DMS79 (cell line): ENCODE measurements around the gene FRAS1.
"Not testable (repeated sequence)": the region's sequence is repeated elsewhere in the genome, so short reads cannot be mapped to it uniquely, and the experiment has no call there.

Experiments
- DNase-seq: peaks from one replicate; lab custom pipeline; 2025; lab: John Stamatoyannopoulos, UW

Gene FRAS1

DNA sequence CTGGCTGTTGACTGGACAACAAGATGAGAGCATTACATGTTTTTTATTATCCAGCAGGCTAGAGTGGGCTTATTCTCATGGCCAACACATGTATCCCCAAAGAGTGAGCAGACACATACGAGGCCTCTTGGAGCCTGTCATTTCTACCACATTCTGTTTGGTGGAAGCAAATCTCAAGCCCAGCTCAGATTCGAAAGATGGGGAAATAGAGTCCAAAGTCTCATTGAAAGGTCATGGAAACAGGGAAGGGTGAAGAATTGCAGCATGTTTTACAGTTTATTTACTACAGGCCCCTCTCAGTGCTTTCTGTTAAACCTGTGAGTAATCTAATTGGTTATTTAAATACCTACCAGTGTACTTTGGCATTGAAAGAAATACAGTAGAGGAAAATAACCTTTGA, 108.6 kb downstream of the FRAS1 start:
- DNase-seq = no peak

DNA sequence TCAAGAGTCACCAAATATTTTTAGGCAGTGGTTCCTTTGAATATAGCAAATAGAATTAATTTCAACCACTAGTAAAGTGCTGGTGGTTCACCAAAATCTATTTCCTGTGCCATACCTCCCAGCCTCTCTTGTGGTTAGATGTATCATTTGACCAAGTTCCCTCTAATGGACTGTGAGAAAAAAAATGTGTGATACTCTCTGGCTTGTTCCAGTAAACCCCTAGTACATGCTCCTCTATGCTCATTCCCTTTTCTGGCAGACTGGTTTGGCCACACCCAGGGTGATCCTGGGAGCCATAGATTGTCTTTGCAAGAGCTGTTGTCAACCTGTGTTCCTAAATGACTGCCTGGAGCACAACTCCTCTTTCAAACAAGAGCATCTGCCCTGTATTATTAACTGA, 109.5 kb downstream of the FRAS1 start:
- no peak for DNase-seq

DNA sequence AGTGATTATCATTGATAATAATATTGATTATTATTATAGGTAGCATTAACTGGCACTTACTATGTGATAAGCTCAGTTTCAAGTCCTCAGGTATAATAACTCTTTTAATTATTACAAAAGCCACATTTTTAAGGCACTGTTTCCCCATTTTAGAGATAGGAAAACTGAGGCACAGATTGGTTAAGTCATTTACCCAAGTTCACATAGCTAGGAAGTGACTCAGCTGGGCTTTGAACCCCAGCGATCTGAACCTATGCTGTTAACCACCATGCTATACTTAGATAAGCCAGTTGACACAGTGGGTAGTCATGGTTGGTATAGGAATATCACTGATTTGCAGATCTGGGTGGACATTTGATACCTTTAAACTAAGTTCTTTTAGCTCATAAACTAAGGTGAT, 110.4 kb downstream of the FRAS1 start:
- no peak for DNase-seq

DNA sequence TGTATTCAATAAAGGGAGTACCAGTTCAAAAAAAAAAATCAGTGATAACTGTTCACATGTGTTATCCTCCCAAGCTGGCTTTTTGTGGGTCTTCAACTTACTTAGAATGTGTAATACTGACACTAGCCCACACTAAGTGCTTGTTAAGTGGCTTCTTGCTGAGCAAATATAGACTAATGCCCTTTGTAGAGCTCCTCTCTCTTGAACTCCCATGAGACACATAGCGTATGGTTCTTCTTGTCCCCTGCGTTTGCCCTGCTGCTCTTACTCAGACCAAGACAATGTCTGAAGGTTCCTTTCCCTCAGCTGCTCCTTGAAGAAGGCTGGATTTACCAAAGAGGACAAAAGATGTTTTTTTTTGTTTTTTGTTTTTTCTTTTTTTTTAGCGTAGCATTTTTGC, 110.9 kb downstream of the FRAS1 start:
- peak; percentile 71 for DNase-seq

DNA sequence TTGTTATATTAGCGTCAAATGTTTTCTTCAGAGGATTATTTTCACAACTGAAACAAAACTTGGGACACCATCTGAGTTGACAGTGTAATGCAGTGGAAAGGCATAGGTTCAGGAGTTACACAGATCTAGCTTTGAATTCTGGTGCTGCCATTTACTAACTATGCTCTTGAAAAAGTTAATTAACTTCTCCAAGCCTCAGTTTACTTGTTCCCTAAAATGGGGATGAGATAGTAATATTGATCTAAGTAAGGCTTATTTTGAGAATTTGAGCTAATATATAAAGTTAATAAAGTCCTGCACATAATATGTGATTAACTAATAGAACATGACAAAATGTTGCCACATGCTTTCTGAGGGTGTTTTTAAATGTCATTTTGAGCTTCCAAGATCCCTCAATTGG, 112.6 kb downstream of the FRAS1 start:
- DNase-seq = no peak

DNA sequence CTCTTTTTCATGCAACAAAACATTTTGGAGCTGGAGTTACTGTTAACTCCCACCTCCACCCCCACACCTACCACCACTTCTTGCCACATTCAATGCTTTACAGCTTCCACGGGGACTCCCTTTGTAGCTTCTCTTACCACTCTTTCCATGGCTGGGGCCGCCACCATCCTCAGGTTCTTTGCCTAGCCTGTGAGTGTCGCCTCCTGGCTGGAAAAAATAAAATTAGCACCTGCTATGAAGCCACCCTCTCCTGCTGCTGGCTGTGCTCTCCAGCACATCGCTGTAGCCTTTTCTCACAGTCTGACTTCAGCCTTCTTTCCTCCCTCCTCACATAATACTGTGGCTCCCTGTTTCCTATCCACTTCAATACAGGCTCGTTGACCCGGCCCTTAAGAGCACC, 114.4 kb downstream of the FRAS1 start:
- DNase-seq = no peak

DNA sequence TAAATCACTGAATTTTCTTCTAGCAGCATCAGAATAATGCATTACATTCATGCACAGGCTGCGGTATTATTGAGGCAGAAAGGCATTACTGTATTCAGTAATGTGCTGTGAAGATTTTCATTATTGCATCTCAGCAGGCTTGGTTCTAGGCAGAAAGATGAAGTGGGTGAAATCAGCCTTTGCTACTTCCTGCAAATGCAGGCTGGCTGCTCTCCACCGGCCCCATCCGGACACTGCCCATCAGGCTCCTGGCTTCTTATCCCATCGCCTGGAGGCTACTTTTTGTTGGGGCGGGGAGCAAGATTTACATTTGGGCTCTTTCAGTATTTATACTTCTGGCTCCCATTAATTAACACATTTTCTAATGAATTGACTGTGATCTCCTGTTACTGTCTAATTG, 117.8 kb downstream of the FRAS1 start:
- DNase-seq = no peak

DNA sequence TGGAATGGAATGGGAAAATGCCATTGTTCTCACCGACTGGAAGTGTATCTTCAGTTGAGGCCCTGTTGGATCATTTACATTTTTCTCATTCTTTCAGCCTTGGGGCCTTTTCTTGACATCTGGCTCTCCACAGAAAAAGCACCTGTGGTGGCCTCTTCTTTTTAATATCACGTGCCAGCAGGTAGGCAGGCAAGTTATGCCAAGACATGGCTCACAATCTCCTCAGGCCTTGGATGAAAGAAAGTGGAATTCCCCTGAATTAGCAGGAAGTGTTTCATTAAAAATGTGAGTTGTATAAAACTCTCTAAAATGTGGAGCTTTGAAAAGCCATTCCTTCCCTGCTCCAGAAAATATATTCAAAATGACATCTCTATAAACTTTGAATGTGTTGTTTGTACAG, 122.1 kb downstream of the FRAS1 start:
- DNase-seq = no peak

DNA sequence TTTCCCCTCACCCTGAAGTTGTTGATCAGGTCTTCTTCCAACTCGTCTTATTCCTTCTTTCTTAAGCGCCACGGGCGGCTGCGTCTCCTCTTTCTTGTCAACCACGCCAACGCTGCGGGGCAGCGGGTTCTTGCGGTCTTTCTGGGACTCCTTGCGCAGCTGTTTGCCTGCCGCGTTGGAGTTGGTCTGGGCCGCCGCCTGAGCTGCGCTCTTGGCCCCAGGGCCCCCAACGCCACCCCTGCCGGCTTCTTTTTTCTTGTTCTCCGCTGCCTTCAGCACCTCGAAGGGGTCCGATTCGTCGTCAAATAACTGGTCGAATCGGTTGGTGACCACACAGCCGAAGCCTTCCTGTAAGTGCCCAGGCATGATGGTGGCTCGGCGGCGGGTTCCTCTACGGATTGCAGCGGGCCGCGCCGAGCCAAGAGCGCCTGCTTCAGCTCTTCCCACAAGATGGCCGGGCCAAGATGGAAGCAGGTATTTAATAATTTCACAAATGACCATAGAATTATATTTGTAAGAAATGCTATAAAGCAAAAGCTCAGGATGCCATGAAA, 124.6 kb downstream of the FRAS1 start:
- not testable (repeated sequence) for DNase-seq

DNA sequence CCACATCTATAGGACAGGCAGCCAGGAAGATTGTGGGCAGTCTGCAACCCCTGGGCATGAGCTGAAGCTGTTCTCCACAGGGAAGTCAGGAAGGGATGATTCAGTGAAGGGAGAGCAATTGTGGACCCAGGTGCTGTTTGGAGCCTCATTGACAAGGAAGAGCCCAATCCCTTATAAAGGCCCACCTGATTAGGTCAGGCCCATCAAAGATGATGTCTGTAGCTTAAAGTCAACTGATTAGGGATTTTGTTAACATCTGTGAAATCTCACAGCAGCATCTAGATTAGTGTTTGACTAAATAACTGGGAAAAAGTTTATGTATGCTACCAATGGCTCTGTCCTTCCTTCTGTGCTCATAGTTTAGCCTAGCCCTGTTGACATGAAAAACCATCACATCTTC, 127.5 kb downstream of the FRAS1 start:
- no peak for DNase-seq

DNA sequence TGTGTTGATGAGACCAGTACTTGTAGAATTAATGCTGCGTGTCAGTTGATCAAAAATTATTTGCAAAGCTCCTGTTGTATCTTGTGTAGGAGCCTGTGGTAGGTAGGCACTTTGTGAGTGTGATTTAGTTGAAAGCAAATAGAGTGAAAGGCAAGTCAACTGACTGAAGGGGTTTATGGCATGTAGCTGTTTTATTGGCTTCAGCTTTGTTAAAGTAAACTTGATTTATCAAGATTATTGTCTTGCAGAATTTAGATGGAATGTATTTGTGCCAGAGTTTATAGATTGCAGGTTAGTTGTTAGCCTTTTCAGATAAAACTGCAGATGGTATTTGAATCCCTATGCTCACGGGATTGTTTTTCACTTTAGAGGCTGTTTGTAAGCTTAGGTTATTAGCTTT, 128.0 kb downstream of the FRAS1 start:
- peak; percentile 43 for DNase-seq

DNA sequence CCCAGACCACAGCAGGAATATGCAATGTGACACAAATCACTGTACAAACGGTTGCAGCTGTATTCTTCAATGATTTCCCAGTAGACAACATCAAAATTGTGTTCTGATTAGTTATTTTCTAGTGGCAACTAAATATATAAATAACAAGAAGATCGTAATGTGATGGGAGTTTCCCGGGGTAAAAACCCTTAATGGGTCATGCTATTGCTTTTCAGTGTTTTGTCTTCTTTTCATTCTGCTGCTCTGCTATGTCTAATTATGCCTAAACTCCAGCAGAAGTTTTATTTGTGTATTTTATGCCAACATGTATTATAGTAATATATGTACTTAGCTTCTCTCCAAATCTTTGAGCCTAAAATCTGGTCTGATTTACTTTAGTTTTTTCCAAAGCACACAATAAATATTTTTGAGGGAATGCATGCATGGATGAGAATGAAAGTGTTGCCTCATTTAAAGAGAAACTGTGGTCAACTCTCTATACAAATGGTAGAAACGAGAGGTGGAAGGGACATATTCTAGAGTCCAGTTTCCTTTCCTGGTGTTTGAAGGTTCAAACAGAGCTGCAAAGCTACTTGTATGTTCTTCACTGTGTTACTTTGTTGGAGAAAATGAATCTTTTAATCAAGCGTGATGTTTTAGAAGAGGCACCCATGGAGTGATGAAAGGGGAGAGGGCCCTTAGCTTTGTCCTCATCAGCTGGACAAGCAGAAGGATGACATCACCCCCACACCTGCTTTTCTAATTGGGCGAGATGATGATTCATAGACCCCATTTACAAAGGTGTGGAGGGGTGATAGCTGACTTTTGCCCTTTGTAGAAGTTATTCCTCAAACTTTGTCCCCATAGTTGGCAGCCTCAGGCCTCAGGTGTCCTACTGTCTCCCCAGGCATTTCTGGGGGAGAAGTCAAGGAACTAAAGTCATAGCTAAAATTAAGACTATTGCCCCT, 129.7 kb downstream of the FRAS1 start:
- DNase-seq = peak; percentile 28

DNA sequence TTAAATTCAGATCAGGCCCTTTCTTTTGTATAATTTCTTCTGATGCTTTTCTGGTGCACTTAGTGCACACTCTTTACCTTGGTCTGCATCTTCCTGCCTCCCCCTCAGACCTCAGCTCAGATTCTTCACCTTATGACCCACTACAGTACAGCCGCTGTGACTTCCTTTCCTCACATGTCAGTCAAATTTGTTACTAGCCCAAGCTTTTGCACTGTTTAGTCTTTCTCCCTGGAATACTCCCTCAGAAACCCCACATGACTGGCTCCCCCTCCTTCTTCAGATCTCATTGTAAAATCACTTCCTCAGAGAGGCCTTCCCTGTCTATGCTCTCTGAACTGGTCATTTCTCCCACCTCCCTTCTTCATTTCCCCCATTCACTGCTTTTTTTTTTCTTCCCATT, 132.9 kb downstream of the FRAS1 start:
- DNase-seq = no peak

DNA sequence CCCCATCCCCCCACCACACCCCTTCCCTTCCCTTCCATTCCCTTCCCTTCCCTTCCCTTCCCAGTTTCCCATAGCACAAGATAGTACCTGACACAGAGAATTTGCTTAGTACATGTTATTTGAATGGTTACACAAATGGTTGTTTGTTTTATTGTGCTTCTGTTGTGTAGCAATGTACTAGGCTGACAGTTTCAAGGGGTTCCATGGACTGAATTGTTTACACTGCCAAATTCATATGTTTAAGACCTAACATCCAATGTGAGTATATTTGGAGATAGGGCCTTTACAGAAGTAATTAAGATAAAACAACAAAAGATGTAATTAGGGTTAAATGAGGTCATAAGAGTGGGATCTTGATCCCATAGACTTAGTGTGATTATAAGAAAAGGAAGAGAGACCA, 133.5 kb downstream of the FRAS1 start:
- no peak for DNase-seq

DNA sequence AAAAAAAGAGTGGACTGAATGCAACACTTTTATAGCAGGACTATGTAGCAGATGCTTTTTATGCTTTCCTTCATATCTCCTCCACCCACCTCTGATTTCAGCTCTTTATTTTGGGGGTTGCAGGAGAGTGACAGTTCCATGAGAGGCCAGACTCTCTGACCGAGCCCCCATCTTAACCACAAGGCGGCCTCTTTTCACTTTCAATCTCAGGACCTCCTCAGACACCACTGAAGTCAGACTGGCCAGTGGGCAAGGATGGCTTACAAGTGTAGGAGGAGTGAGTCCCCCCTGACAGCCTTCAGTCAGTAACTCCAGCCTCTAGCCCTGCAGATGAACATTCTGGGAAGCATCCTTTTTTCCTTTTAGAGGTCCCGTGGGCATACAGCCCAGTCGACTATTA, 140.8 kb downstream of the FRAS1 start:
- DNase-seq = no peak

DNA sequence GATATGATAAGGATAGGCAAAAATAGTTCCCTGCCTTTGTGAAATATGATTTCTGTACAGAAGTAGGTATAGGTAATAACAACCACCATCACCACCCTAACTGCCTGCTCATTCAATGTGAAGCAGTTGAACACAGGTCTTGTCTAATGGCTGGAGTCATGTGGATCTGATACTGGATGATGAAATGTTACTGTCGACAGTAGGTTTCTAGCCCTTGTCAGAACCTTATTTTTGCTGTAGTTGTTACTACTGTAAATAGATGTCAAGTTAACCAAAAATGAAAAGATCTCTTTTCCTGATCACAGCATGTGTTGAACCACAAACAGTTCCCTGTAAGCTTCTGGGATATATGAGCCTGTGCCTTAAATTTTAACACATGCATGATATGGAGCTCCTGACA, 142.9 kb downstream of the FRAS1 start:
- DNase-seq = no peak

DNA sequence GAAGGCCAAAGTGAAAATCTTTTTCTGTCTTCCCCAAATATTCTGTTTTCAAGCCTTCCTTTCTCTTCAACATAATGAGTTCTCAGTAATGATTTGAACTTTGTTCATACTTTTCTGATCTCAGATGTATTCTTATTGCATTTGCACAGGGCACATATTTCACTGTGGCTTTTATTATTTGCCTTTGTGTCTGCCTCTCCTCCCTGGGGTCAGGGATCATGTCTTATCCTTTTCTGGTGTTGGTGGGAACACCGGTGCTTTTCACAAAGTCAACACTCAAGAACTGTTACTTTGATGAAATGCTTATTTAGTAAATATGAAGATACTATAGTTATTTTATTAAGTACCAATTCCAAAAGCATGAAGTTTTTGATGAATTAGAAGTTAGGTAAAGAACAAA, 143.8 kb downstream of the FRAS1 start:
- no peak for DNase-seq

DNA sequence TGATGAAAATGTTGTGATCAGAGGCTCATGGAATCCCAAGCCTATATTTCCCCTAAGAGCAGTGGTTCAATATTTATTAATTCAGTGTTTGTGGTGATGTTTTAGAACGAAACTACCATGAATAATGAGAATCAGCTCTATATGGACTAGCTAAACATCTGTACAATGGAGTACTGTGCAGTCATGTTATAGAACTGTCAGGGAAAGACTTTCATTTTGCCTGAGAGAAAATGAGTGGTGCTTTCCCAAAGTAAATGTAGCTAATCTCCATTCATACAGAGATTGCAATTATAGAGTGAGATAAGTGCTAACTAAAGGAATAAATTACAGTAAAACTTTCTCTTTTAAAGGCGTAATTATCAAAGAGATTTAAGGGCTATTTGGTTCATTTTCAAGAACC, 147.1 kb downstream of the FRAS1 start:
- no peak for DNase-seq

DNA sequence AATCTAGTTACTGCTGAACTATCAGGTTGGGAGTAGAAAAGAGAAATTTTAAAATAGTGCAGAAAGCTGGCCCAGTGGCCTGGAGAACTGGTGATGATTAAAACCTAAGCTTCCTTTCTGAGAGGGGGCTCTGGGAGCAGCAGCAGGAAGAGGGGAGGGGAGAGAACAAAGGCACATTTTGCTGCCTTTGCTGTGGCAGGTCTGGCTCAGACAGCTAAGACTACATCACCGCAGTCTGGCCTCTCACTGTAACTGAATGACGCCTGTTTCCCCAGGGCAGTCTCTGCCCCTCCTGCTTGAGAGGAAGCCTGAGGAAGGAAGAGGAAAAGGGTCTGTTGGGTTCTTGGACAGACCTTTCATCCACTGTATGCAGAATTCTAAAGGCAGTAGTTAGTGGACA, 148.5 kb downstream of the FRAS1 start:
- DNase-seq = no peak

DNA sequence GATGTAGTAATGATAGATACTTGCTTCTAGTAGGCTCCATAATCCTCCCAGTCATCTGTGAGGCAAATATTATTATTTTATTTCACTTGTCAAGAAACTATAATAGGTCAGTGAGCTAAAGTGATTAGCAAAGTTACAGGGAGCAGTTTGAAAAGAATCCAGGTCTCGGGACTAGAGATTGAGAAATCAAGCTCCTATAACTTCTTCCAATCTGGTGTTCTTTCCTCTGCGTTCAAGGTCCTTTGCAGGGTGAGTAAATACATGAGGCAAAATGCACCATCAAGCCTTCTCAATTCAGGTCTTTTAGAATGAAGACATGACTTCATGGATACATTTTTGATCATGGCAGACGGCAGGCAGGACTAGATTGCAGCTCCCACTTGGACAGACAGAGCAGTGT, 150.4 kb downstream of the FRAS1 start:
- no peak for DNase-seq

DNA sequence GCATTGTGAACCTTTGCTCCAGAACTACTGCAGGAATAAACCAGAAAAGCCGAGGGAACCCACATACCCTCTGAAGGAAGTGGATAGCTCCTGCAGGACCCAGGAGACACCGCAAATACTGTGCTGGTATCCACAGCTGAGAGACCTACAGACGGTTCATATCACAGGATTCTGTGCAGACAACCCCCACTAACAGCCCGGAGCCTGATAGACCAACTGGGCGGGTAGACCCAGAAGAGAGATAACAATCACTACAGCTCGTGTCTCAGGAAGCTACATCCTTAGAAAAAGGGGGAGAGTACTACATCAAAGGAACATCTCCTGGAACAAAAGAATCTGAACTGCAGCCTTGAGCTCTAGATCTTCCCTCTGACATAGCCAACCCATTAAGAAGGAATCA, 150.8 kb downstream of the FRAS1 start:
- DNase-seq = no peak

DNA sequence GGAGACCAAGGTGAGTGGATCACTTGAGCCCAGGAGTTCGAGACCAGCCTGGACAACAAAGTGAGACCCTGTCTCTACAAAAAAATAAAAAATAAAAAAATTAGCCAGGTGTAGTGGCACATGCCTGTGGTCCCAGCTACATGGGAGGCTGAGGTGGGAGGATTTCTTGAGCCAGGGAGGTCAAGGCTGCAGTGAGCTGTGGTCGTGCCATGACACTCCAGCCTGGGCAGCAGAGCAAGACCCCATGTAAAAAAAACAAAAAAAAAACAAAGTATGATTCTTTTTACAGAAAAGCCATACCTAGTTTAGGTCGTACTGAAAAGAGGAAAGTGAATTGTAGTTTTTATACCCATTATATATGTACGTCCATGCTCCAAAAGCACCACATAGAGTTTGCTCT, 151.8 kb downstream of the FRAS1 start:
- DNase-seq = not testable (repeated sequence)

DNA sequence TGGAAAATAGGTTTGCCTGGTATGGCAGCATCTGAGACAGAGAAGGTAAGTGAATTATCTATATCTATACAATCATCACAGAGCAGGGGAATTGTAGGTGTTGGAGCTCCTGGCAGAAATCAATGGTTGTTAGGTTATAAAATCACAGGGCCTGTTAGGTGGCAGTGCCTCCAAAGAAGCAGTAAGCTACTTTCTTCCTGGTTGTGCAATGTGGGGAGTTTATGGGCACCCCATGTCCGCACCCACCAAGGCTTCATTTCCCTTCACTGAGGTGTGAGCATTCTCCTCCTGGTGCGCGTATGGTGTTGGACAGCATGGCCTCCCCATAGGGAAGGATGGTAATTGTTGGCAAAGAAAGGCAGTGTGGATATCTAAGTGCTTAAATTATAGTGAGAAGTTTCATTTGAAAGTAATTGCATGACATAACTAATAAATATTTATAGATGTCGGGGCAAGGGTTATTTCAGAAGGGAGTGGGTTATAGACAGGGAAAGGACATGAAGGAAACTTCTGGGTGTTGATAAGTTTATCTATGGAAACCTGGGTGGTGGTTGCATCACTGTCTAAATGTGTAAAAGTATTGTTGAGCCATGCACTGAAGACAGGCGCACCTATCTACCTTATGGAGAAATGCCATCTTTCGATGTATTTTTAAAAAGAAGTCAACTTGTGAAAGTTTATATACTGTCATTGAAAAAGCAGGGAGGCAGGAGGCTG, 153.7 kb downstream of the FRAS1 start:
- DNase-seq = no peak
